Forelimb muscle (tissue), 1 donor: ENCODE results near the gene AGAP4. TPM values are rescaled to one million over a fixed set of nuclear protein-coding genes. Genes with fewer than 3 reads are reported as not detected.
"Not testable (repeated sequence)": the region's sequence is repeated elsewhere in the genome, so short reads cannot be mapped to it uniquely, and the experiment has no call there.

Source experiments
- DNase-seq: peaks from one replicate; pipeline ENCODE4 v3.0.0-alpha.2; 2013; ENCODE audit warnings: low read depth
- polyA plus RNA-seq: library from polyadenylated mRNA; unstranded; fragments of 120-200 nt; gene quantifications from one replicate; pipeline ENCODE4 v1.2.1, GENCODE V29; 2013; ENCODE audit not compliant: insufficient read length

AGAP4 gene
- polyA plus RNA-seq, 1 donor: 18.1 TPM

- DNase-seq: not testable (repeated sequence)
These were observed 56.4 kb downstream of the AGAP4 start for GRCh38 chr10:45790694-45791426.

GRCh38 chr10:45789991-45790390, 57.3 kb downstream of the AGAP4 start:
- DNase-seq: not testable (repeated sequence)

GRCh38 chr10:45787212-45787741, 60.0 kb downstream of the AGAP4 start:
- DNase-seq: not testable (repeated sequence)

GRCh38 chr10:45786217-45786616, 61.1 kb downstream of the AGAP4 start:
- not testable (repeated sequence) for DNase-seq

Other genes with a start within 250 kb of the AGAP4 start
- 9.2 TPM for gene ZFAND4, start 174.7 kb downstream of the AGAP4 start, polyA plus RNA-seq
- 24.9 TPM for gene WASHC2C, start 120.2 kb downstream of the AGAP4 start, polyA plus RNA-seq
- gene TIMM23, start 125.0 kb upstream of the AGAP4 start, polyA plus RNA-seq: 54.8 TPM
- 124 TPM for gene NCOA4, start 183.1 kb upstream of the AGAP4 start, polyA plus RNA-seq
- gene MSMB, start 198.8 kb upstream of the AGAP4 start, polyA plus RNA-seq: not detected